NOMO-1 (cell line): ENCODE measurements around the gene ZFP30.
"Not testable (repeated sequence)": the region's sequence is repeated elsewhere in the genome, so short reads cannot be mapped to it uniquely, and the experiment has no call there.

Source experiments
- DNase-seq, 2 experiments: peaks; one replicate each; lab custom pipeline; 2025; ENCODE audit not compliant: unreplicated experiment in 2 of 2; lab: John Stamatoyannopoulos, UW

ZFP30 gene

DNA sequence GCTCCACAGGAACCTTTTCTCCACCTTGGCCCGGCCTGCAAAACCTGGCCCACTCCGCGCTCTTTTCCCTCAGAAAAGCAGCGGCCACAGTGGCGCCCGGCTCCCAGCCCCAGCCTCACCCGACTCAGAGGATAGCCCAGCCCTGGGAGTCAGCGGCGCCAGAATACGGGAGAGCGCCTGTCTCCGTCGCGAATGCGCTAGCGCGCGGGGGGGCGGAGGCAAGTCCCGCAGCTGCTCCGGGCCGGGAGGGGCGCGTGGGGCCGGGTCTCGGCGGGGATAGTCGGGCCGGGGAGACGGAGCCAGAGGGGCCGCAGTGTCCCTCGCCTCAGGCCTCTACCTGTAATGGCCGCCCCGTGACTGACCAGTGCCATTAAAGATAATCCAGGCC is at the start of gene ZFP30:
ZFP30 (minus strand) TSS at position 165 of the 388 bp plus-strand sequence. CDS start 7,643 bp downstream, outside the sequence.
- DNase-seq: no peak

GRCh38 chr19:37699057-37699456 is 43.8 kb upstream of the ZFP30 start:
- DNase-seq: no peak

- no peak for DNase-seq
Measured at GRCh38 chr19:37698216-37698615, 43.0 kb upstream of the ZFP30 start.

- DNase-seq: no peak
Measured at GRCh38 chr19:37695144-37695899, 40.1 kb upstream of the ZFP30 start.

- DNase-seq: no peak
Measured at GRCh38 chr19:37692956-37693620, 37.8 kb upstream of the ZFP30 start.

DNA sequence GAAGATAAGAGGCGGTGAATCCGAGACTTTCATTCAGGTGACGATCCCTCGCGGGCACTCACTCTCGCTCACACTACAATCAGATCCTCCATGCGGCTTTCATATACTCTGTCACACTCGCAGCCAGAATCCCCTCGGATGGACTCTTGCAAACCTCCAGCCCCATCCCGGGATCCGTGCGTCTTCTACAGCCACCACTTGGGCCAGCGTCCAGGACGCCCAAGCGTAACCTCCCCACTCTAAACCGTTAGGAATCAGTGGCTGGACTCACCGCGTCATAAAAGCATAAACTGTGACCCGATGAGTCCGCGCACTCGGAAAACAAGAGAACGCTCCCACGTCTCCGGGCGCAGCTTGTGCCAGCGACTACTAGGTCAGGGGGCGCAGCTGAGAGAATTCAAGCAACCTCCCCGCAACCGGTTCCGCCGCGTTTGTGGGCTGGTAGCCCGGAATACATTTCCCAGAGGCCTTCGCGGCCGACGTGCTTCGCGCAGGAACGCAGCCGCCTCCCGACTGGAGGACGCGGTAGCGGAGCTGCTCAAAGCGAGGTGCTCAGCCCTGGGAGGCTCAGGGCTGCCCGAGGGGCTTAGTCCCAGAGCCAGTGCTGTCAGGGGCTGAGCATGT is 36.7 kb upstream of the ZFP30 start:
- DNase-seq: no peak

GRCh38 chr19:37683520-37683919 is 28.3 kb upstream of the ZFP30 start:
- DNase-seq: no peak

- no peak for DNase-seq
Measured at GRCh38 chr19:37669450-37669914, 14.2 kb upstream of the ZFP30 start.

DNA sequence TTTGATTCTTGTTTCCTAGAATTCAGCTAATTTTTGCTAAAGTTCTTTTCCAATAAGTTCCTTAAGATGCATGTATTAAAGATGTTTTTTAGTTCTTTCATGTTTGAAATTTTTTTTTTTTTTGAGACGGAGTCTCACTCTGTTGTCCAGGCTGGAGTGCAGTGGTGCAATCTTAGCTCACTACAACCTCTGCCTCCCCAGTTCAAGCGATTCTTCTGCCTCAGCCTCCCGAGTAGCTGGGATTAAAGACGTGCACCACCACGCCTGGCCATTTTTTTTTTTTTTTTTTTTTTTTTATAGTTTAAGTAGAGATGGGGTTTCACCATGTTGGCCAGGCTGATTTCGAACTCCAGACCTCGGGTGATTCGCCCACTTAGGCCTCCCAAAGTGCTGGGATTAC is 1.9 kb upstream of the ZFP30 start:
- DNase-seq: not testable (repeated sequence)

DNA sequence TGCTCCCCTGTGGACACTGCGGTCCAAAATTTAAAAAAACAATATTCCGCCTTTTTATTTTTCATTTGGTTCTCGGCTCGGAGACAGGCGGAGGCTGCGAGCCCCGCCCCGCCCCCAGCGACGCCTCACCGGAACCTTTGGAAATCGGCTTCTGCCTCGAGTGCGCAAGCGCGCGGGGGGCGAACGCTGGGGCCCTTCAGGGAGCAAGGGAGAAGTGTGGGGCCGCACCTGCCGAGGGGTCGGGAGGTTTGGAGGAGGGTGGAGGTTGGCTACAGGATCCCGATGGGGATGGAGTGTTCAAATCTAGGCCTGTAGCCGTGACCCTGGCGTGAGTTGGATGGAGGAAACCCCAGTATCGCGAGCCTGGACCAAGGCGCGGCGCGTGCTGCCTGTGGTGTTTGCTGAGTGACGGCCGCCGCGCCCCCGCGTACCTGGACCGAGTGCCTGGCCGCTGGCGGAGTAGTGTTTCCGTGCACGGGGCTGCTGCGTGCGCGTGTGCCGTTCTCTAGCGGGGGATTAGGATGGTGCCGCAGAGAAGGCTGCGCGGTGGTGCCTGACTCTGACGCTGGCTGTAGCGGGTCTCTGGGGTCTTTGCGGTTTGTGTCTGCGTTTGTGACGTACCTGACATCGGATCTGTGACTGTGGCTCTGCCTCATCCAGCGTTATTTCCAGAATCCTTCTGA is 565 bp upstream of the ZFP30 start:
- no peak for DNase-seq

- no peak for DNase-seq
Measured at GRCh38 chr19:37654629-37655300, 500 bp downstream of the ZFP30 start.

- DNase-seq: no peak
Measured at GRCh38 chr19:37654118-37654517, 1.1 kb downstream of the ZFP30 start.

DNA sequence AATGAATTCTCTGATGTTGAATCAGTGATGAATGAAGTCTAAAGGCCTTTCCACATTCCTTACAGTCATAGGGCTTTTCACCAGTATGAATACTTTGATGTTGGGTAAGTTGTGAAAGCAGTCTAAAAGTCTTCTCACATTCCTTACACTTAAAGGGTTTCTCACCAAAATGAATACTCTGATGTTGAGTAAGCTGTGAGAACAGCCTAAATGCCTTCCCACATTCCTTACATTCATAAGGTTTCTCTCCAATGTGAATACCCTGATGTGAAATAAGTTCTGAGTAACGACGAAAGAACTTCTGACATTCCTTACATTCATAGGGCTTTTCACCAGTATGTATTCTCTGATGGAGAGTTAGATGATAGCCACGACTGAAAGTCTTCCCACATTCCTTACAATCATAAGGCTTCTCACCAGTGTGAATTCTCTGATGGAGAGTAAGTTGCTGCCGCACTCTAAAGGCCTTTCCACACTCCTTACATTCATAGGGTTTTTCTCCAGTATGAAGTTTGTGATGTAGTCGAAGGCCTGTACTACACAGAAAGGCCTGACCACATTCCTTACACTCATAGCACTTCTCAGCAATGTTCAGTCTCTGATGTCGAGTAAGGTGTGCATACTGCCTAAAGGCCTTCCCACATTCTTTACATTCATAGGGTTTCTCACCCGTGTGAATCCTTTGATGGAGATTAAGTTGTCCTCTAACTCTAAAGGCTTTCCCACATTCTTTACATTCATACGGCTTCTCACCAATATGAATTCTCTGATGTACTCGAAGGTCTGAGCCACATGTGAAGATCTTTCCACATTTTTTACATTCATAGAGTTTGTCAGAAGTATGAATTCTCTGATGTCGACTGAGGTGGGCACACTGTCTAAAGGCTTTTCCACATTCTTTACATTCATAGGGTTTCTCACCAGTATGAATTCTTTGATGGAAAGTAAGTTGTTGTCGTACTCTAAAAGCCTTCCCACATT is 19.9 kb downstream of the ZFP30 start:
- DNase-seq: no peak

DNA sequence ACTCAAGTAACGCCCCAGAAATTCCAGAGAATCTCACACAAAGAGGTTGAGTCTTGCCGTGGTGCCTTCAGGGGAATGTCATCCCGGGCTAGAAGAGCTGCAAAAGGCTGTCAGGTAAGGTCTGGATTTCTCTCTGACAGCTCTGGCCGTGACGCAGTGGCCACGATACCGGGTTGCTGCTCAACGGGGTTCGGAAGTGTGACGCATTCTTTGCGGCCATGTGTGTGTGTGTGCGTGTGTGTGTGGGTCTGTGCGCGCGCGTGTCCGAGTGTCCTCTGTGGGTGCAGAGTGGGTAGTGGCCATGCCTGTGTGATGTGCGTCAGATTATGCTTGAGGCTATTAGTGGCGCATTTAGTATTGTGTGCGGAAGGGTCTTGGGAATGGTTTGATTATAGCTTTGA is 60.3 kb downstream of the ZFP30 start:
- no peak for DNase-seq

- no peak for DNase-seq
Measured at GRCh38 chr19:37594304-37594981, 60.8 kb downstream of the ZFP30 start, which contains the start of the genes ZNF540 and ZNF571. Gene ZNF540, plus strand, starts transcription at chr19:37594876. Its CDS starts 3,572 bp downstream, at chr19:37598448. Gene ZNF571, minus strand, starts transcription at chr19:37594792. Its CDS starts 8,116 bp downstream, at chr19:37586676.

DNA sequence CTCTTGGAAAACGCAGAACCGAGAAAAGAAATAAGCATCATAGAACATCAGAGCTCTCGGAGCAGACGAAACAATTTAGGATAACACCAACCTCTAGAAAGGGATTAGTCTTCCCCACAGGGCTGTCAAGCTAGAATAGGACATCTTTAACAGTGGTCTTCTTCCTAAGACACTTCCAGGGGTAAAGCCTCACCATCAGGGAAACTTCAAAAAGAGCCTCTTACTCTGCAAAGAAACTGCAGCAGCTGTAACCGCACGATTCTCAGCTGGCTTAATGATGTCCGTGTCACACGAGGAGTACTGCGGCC is 61.3 kb downstream of the ZFP30 start:
- DNase-seq: no peak

- no peak for DNase-seq
Measured at GRCh38 chr19:37583340-37583739, 71.9 kb downstream of the ZFP30 start.

DNA sequence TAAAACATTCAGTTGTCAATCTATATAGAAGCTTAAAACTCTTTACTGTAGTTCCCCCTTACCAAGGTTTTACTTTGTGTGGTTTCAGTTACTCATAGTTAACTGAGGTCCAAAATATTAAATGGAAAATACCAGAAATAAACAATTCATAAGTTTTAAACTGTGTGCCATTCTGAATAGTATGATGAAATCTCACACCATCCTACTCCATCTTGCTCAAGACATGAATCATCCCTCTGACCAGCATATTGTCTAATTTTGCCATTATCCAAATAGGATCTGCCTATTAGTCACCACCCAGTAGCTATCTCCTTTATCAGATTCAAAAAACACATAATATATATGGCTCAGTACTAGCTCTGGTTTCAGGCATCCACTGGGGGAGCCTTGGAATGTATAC is 83.1 kb downstream of the ZFP30 start:
- no peak for DNase-seq

DNA sequence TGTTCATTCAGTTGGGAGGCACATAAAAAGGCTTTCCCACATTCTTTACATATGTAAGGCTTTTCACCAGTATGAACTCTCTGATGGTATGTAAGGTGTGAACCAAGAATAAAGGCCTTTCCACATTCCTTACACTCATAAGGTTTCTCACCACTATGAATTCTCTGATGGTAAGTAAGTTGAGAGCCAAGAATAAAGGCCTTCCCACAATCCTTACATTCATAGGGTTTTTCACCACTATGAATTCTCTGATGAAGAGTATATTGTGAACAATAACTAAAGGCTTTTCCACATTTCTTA is 89.9 kb downstream of the ZFP30 start:
- no peak for DNase-seq
